Neural progenitor cell (in vitro differentiated cells): Measurements from ENCODE around the gene KCNT1. TPM values are rescaled to one million over a fixed set of nuclear protein-coding genes. Genes with fewer than 3 reads are reported as not detected.

Source experiments
- DNase-seq: peaks from one replicate; pipeline ENCODE4 v3.0.0-alpha.2; 2016; ENCODE audit warnings: low spot score
- H2AFZ ChIP-seq: fragments of 200-600 bp; sonication (generic); replicated peaks from 2 replicates; pipeline ENCODE4 v1.6.1; 2016; ENCODE audit warnings: antibody characterized with exemption
- H3F3A ChIP-seq: fragments of 200-600 bp; sonication (generic); 2 replicates; pipeline ENCODE4 v1.6.1; 2016; ENCODE audit warnings: antibody characterized with exemption, low read depth
- H3K27ac ChIP-seq: fragments of 200-600 bp; sonication (generic); 2 replicates; pipeline ENCODE4 v1.5.1; 2016; ENCODE audit warnings: mild to moderate bottlenecking
- H3K27me3 ChIP-seq: fragments of 200-600 bp; sonication (generic); 2 replicates; pipeline ENCODE4 v1.6.1; 2016; ENCODE audit warnings: mild to moderate bottlenecking, moderate library complexity
- H3K36me3 ChIP-seq: fragments of 200-600 bp; sonication (generic); 2 replicates; pipeline ENCODE4 v1.5.1; 2016
- H3K4me1 ChIP-seq: fragments of 200-600 bp; sonication (generic); 2 replicates; pipeline ENCODE4 v1.6.1; 2016; ENCODE audit warnings: mixed run types
- H3K4me2 ChIP-seq: fragments of 200-600 bp; sonication (generic); 2 replicates; pipeline ENCODE4 v1.6.1; 2016
- H3K4me3 ChIP-seq: fragments of 200-600 bp; sonication (generic); 2 replicates; pipeline ENCODE4 v1.5.1; 2016
- H3K79me2 ChIP-seq: fragments of 200-600 bp; sonication (generic); 2 replicates; pipeline ENCODE4 v1.6.1; 2016; ENCODE audit warnings: low read depth
- H3K9ac ChIP-seq: fragments of 200-600 bp; sonication (generic); 2 replicates; pipeline ENCODE4 v1.6.1; 2016
- H3K9me3 ChIP-seq: fragments of 200-600 bp; sonication (generic); 2 replicates; pipeline ENCODE4 v1.5.1; 2016; ENCODE audit warnings: low read depth
- H4K20me1 ChIP-seq: fragments of 200-600 bp; sonication (generic); 2 replicates; pipeline ENCODE4 v1.6.1; 2016; ENCODE audit warnings: low read depth
- H3K27ac Mint-ChIP-seq: 3 replicates; pipeline ENCODE4 v1.8.0; 2021; ENCODE audit warnings: mixed read lengths
- H3K27me3 Mint-ChIP-seq: 2 replicates; pipeline ENCODE4 v1.8.0; 2022; ENCODE audit warnings: low read depth, mild to moderate bottlenecking, inconsistent platforms, moderate library complexity, mixed read lengths; ENCODE audit not compliant: insufficient read depth
- H3K36me3 Mint-ChIP-seq: 3 replicates; pipeline ENCODE4 v1.8.0; 2021; ENCODE audit warnings: mixed read lengths
- H3K4me1 Mint-ChIP-seq: 3 replicates; pipeline ENCODE4 v1.8.0; 2021; ENCODE audit warnings: mixed read lengths
- H3K4me3 Mint-ChIP-seq: 3 replicates; pipeline ENCODE4 v1.8.0; 2021; ENCODE audit warnings: mild to moderate bottlenecking, moderate library complexity, mixed read lengths
- H3K9me3 Mint-ChIP-seq: 3 replicates; pipeline ENCODE4 v1.8.0; 2020; ENCODE audit warnings: mixed read lengths
- CTCF ChIP-seq: fragments of 200-600 bp; sonication (generic); IDR thresholded peaks from 2 replicates; pipeline ENCODE4 v1.5.1; 2017; ENCODE audit warnings: antibody characterized with exemption, mild to moderate bottlenecking
- EZH2 ChIP-seq: fragments of 200-600 bp; sonication (generic); IDR thresholded peaks from 2 replicates; pipeline ENCODE4 v1.6.1; 2017; ENCODE audit warnings: antibody characterized with exemption, mild to moderate bottlenecking, moderate library complexity
- EZH2phosphoT487 ChIP-seq: fragments of 200-600 bp; sonication (generic); IDR thresholded peaks from 2 replicates; pipeline ENCODE4 v1.6.1; 2017; ENCODE audit warnings: antibody characterized with exemption
- total RNA-seq: library from RNA; depleted of rRNA; stranded (reverse); fragments of >200 nt; gene quantifications from 2 replicates; pipeline ENCODE4 v1.2.3, GENCODE V29; 2015; ENCODE audit warnings: low replicate concordance

The KCNT1 gene
- total RNA-seq, 1 donor from 2014 or later, result not detected

GRCh38 chr9:135815830-135816650 lies 114.1 kb downstream of the KCNT1 start:
- H3K27me3 Mint-ChIP-seq, result no peaks in the 10 kb centered on the region
- H3K4me1 Mint-ChIP-seq, result no peaks in the 10 kb centered on the region
- Histone ChIP-seq H3F3A (no peaks in the 10 kb centered on the region), H4K20me1 (peaks cover 3% of the 10 kb centered on the region), H3K4me1 (no peaks in the 10 kb centered on the region), H3K79me2 (peaks cover 12% of the 10 kb centered on the region), H2AFZ (no peak overlapping the region), H3K27ac (no peak overlapping the region), H3K4me2 (no peak overlapping the region), H3K4me3 (no peak overlapping the region), H3K9ac (no peak overlapping the region), H3K27me3 (no peaks in the 10 kb centered on the region), H3K9me3 (no peaks in the 10 kb centered on the region), H3K36me3 (peaks cover 12% of the 10 kb centered on the region)
- no peak overlapping the region for H3K27ac Mint-ChIP-seq
- H3K9me3 Mint-ChIP-seq, result no peaks in the 10 kb centered on the region
- no peak overlapping the region for H3K4me3 Mint-ChIP-seq
- TF ChIP-seq EZH2phosphoT487, result no peak
- TF ChIP-seq CTCF, result no peak
- no peak for TF ChIP-seq EZH2
- peaks cover 52% of the 10 kb centered on the region for H3K36me3 Mint-ChIP-seq
- DNase-seq, result no peak

- Histone ChIP-seq H3K4me3 (no peak overlapping the region), H3K79me2 (peaks cover 12% of the 10 kb centered on the region), H3K4me2 (no peak overlapping the region), H3K27ac (no peak overlapping the region), H3K4me1 (no peaks in the 10 kb centered on the region), H3K36me3 (peaks cover 12% of the 10 kb centered on the region), H4K20me1 (peaks cover 3% of the 10 kb centered on the region), H3K9ac (no peak overlapping the region), H3K27me3 (no peaks in the 10 kb centered on the region), H2AFZ (no peak overlapping the region), H3F3A (no peaks in the 10 kb centered on the region), H3K9me3 (no peaks in the 10 kb centered on the region)
- no peak for DNase-seq
- H3K4me3 Mint-ChIP-seq, result no peak overlapping the region
- no peaks in the 10 kb centered on the region for H3K9me3 Mint-ChIP-seq
- TF ChIP-seq CTCF (no peak), EZH2 (no peak), EZH2phosphoT487 (no peak)
- H3K36me3 Mint-ChIP-seq, result peaks cover 47% of the 10 kb centered on the region
- no peaks in the 10 kb centered on the region for H3K4me1 Mint-ChIP-seq
- no peak overlapping the region for H3K27ac Mint-ChIP-seq
- no peaks in the 10 kb centered on the region for H3K27me3 Mint-ChIP-seq
These were observed 114.6 kb downstream of the KCNT1 start for GRCh38 chr9:135816651-135816970.

GRCh38 chr9:135817951-135818717 lies 116.1 kb downstream of the KCNT1 start:
- Histone ChIP-seq H2AFZ (no peak overlapping the region), H3K79me2 (peaks cover 12% of the 10 kb centered on the region), H3K4me3 (no peak overlapping the region), H4K20me1 (peaks cover 3% of the 10 kb centered on the region), H3K4me2 (no peak overlapping the region), H3F3A (no peaks in the 10 kb centered on the region), H3K27ac (no peak overlapping the region), H3K36me3 (peaks cover 9% of the 10 kb centered on the region), H3K9me3 (no peaks in the 10 kb centered on the region), H3K9ac (no peak overlapping the region), H3K27me3 (no peaks in the 10 kb centered on the region), H3K4me1 (no peaks in the 10 kb centered on the region)
- Mint-ChIP-seq H3K27ac (no peak overlapping the region), H3K4me1 (no peaks in the 10 kb centered on the region), H3K36me3 (peaks cover 49% of the 10 kb centered on the region), H3K4me3 (no peak overlapping the region), H3K27me3 (peaks cover 2% of the 10 kb centered on the region), H3K9me3 (no peaks in the 10 kb centered on the region)
- no peak for TF ChIP-seq EZH2phosphoT487
- no peak for DNase-seq
